ENCODE results near the gene KLHL29. TPM values are rescaled to one million over a fixed set of nuclear protein-coding genes. Genes with fewer than 3 reads are reported as not detected.

Gene KLHL29
- total and polyA plus RNA-seq, 2 experiments from 2014 or later = 3.8 to 9.9 TPM

GRCh38 chr2:23456881-23457760 is 72.1 kb downstream of the KLHL29 start:
- WGBS (ENCODE audit: low lambda C conversion rate, missing lambda C conversion rate) = 94% methylated on average over 20 of the region's 20 CpGs
- no peaks in the 10 kb centered on the region for H3K9me2 ChIP-seq (replicated peaks; ENCODE audit: insufficient read depth)
- no peak overlapping the region for H3K4me3 ChIP-seq
- H2AFZ ChIP-seq = no peak overlapping the region
- no peak overlapping the region for H3K27ac ChIP-seq
- DNase-seq (ENCODE audit: low spot score) = no peak
- no peaks in the 10 kb centered on the region for H3K27me3 ChIP-seq
- no peak overlapping the region for H3K4me2 ChIP-seq
- H3K9me3 ChIP-seq (ENCODE audit: low read depth) = no peaks in the 10 kb centered on the region
- peaks cover 26% of the 10 kb centered on the region for H3K4me1 ChIP-seq (ENCODE audit: insufficient read depth)
- H3K36me3 ChIP-seq (replicated peaks; ENCODE audit: insufficient read depth, low read depth) = no peaks in the 10 kb centered on the region
- TF ChIP-seq, protein P1, sequence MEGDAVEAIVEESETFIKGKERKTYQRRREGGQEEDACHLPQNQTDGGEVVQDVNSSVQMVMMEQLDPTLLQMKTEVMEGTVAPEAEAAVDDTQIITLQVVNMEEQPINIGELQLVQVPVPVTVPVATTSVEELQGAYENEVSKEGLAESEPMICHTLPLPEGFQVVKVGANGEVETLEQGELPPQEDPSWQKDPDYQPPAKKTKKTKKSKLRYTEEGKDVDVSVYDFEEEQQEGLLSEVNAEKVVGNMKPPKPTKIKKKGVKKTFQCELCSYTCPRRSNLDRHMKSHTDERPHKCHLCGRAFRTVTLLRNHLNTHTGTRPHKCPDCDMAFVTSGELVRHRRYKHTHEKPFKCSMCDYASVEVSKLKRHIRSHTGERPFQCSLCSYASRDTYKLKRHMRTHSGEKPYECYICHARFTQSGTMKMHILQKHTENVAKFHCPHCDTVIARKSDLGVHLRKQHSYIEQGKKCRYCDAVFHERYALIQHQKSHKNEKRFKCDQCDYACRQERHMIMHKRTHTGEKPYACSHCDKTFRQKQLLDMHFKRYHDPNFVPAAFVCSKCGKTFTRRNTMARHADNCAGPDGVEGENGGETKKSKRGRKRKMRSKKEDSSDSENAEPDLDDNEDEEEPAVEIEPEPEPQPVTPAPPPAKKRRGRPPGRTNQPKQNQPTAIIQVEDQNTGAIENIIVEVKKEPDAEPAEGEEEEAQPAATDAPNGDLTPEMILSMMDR (IDR thresholded peaks at IDR 0.05; ENCODE audit: poor library complexity) = no peak
- TF ChIP-seq EZH2phosphoT487 (IDR thresholded peaks at IDR 0.05; ENCODE audit: low read depth, severe bottlenecking, unreplicated experiment) (no peak), EZH2 (IDR thresholded peaks at IDR 0.05; ENCODE audit: borderline replicate concordance) (no peak)
- H4K20me1 ChIP-seq (ENCODE audit: insufficient read depth, poor library complexity, severe bottlenecking) = no peaks in the 10 kb centered on the region
- H3K79me2 ChIP-seq = no peaks in the 10 kb centered on the region

GRCh38 chr2:23457990-23458682 is 73.2 kb downstream of the KLHL29 start:
- 91% methylated on average over 13 of the region's 13 CpGs for WGBS (ENCODE audit: low lambda C conversion rate, missing lambda C conversion rate)

GRCh38 chr2:23459032-23459431 is 74.1 kb downstream of the KLHL29 start:
- no peaks in the 10 kb centered on the region for H3K36me3 ChIP-seq (replicated peaks; ENCODE audit: insufficient read depth, low read depth)
- 84% methylated on average over 2 of the region's 2 CpGs for WGBS (ENCODE audit: low lambda C conversion rate, missing lambda C conversion rate)
- H3K9me3 ChIP-seq (ENCODE audit: low read depth) = no peaks in the 10 kb centered on the region
- no peak for DNase-seq (ENCODE audit: low spot score)
- no peak overlapping the region for H3K27ac ChIP-seq
- no peaks in the 10 kb centered on the region for H4K20me1 ChIP-seq (ENCODE audit: insufficient read depth, poor library complexity, severe bottlenecking)
- no peak for TF ChIP-seq EZH2 (IDR thresholded peaks at IDR 0.05; ENCODE audit: borderline replicate concordance)
- TF ChIP-seq EZH2phosphoT487 (IDR thresholded peaks at IDR 0.05; ENCODE audit: low read depth, severe bottlenecking, unreplicated experiment) = no peak
- TF ChIP-seq, protein P1 (IDR thresholded peaks at IDR 0.05; ENCODE audit: poor library complexity) = no peak
- H3K4me1 ChIP-seq (ENCODE audit: insufficient read depth) = peaks cover 10% of the 10 kb centered on the region
- H3K4me2 ChIP-seq = no peak overlapping the region
- no peak overlapping the region for H2AFZ ChIP-seq
- no peak overlapping the region for H3K4me3 ChIP-seq
- no peaks in the 10 kb centered on the region for H3K79me2 ChIP-seq
- no peaks in the 10 kb centered on the region for H3K9me2 ChIP-seq (replicated peaks; ENCODE audit: insufficient read depth)
- no peaks in the 10 kb centered on the region for H3K27me3 ChIP-seq

More at GRCh38 chr2:23457990-23458682, 73.2 kb downstream of the KLHL29 start:
- Histone ChIP-seq H3K27ac (no peak overlapping the region), H3K9me2 (replicated peaks; ENCODE audit: insufficient read depth) (no peaks in the 10 kb centered on the region), H3K79me2 (no peaks in the 10 kb centered on the region), H3K9me3 (ENCODE audit: low read depth) (no peaks in the 10 kb centered on the region), H4K20me1 (ENCODE audit: insufficient read depth, poor library complexity, severe bottlenecking) (no peaks in the 10 kb centered on the region), H3K4me2 (no peak overlapping the region), H3K4me3 (no peak overlapping the region), H3K36me3 (replicated peaks; ENCODE audit: insufficient read depth, low read depth) (no peaks in the 10 kb centered on the region), H3K27me3 (no peaks in the 10 kb centered on the region), H3K4me1 (ENCODE audit: insufficient read depth) (peaks cover 19% of the 10 kb centered on the region), H2AFZ (no peak overlapping the region)
- TF ChIP-seq, protein P1 (IDR thresholded peaks at IDR 0.05; ENCODE audit: poor library complexity) = no peak
- TF ChIP-seq EZH2phosphoT487 (IDR thresholded peaks at IDR 0.05; ENCODE audit: low read depth, severe bottlenecking, unreplicated experiment) (no peak), EZH2 (IDR thresholded peaks at IDR 0.05; ENCODE audit: borderline replicate concordance) (no peak)
- no peak for DNase-seq (ENCODE audit: low spot score)

Data from hepatocyte (in vitro differentiated cells).